H9 (cell line): ENCODE data around the gene HSPA12A. TPM values are rescaled to one million over a fixed set of nuclear protein-coding genes. Genes with fewer than 3 reads are reported as not detected.
A peak's percentile ranks its signal among the peaks of the same experiment; 100 is the strongest.

Experiments used
- DNase-seq: peaks from one replicate; pipeline ENCODE4 v3.0.0-alpha.2; 2017
- H2AFZ ChIP-seq: one replicate; pipeline ENCODE4 v1.6.1; 2013; ENCODE audit warnings: mild to moderate bottlenecking, low read length, control low read depth, moderate library complexity
- H2AK5ac ChIP-seq: 2 replicates; pipeline ENCODE4 v1.6.1; 2013; ENCODE audit warnings: low read length, control low read depth, mixed read lengths; ENCODE audit not compliant: insufficient read length
- H2BK120ac ChIP-seq: one replicate; pipeline ENCODE4 v1.6.1; 2013; ENCODE audit warnings: low read depth, mild to moderate bottlenecking, low read length, control low read depth, inconsistent platforms; ENCODE audit not compliant: poor library complexity, severe bottlenecking
- H2BK12ac ChIP-seq: 2 replicates; pipeline ENCODE4 v1.6.1; 2013; ENCODE audit warnings: low read length, control low read depth, mixed read lengths, low read depth; ENCODE audit not compliant: insufficient read length
- H2BK15ac ChIP-seq: 2 replicates; pipeline ENCODE4 v1.6.1; 2013; ENCODE audit warnings: low read depth, low read length, control low read depth
- H2BK20ac ChIP-seq: one replicate; pipeline ENCODE4 v1.6.1; 2013; ENCODE audit warnings: low read depth, mild to moderate bottlenecking, low read length, control low read depth, inconsistent platforms; ENCODE audit not compliant: poor library complexity, severe bottlenecking
- H2BK5ac ChIP-seq: 2 replicates; pipeline ENCODE4 v1.6.1; 2013; ENCODE audit warnings: low read length, control low read depth, mixed read lengths; ENCODE audit not compliant: insufficient read length
- H3K14ac ChIP-seq: 2 replicates; pipeline ENCODE4 v1.6.1; 2013; ENCODE audit warnings: low read length, control low read depth; ENCODE audit not compliant: insufficient read depth
- H3K18ac ChIP-seq: 2 replicates; pipeline ENCODE4 v1.6.1; 2013; ENCODE audit warnings: low read depth, mild to moderate bottlenecking, mixed read lengths, low read length, control low read depth; ENCODE audit not compliant: insufficient read length
- H3K23ac ChIP-seq: 2 replicates; pipeline ENCODE4 v1.6.1; 2013; ENCODE audit warnings: low read length, control low read depth, mixed read lengths, low read depth; ENCODE audit not compliant: insufficient read length
- H3K23me2 ChIP-seq: 2 replicates; pipeline ENCODE4 v1.6.1; 2013; ENCODE audit warnings: low read depth, mild to moderate bottlenecking, mixed read lengths, low read length, control low read depth; ENCODE audit not compliant: insufficient read length, poor library complexity, severe bottlenecking
- H3K27ac ChIP-seq: 2 replicates; pipeline ENCODE4 v1.5.1; 2013; ENCODE audit warnings: low read length, control low read depth, mixed read lengths, low read depth; ENCODE audit not compliant: insufficient read length
- H3K27me3 ChIP-seq: 2 replicates; pipeline ENCODE4 v1.6.1; 2013; ENCODE audit warnings: low read length, control low read depth, inconsistent platforms; ENCODE audit not compliant: insufficient read depth
- H3K4ac ChIP-seq: 2 replicates; pipeline ENCODE4 v1.6.1; 2013; ENCODE audit warnings: low read depth, mild to moderate bottlenecking, control low read depth, inconsistent platforms, low read length, moderate library complexity
- H3K4me1 ChIP-seq: 2 replicates; pipeline ENCODE4 v1.6.1; 2013; ENCODE audit warnings: low read length, control low read depth, inconsistent platforms; ENCODE audit not compliant: insufficient read depth
- H3K4me2 ChIP-seq: 2 replicates; pipeline ENCODE4 v1.6.1; 2013; ENCODE audit warnings: low read length, control low read depth, mixed read lengths; ENCODE audit not compliant: insufficient read length, insufficient read depth
- H3K56ac ChIP-seq: 2 replicates; pipeline ENCODE4 v1.6.1; 2013; ENCODE audit warnings: low read depth, mild to moderate bottlenecking, mixed read lengths, low read length, control low read depth; ENCODE audit not compliant: insufficient read length
- H3K79me1 ChIP-seq: 2 replicates; pipeline ENCODE4 v1.6.1; 2013; ENCODE audit warnings: low read depth, mild to moderate bottlenecking, moderate library complexity, low read length, control low read depth, inconsistent platforms; ENCODE audit not compliant: insufficient read depth, poor library complexity, severe bottlenecking
- H3K79me2 ChIP-seq: 2 replicates; pipeline ENCODE4 v1.6.1; 2013; ENCODE audit warnings: low read length, control low read depth, inconsistent platforms; ENCODE audit not compliant: insufficient read depth
- H3K9ac ChIP-seq: 2 replicates; pipeline ENCODE4 v1.6.1; 2013; ENCODE audit warnings: low read length, control low read depth, mixed read lengths; ENCODE audit not compliant: insufficient read length; ENCODE audit errors: extremely low read depth
- H3K9me3 ChIP-seq: one replicate; pipeline ENCODE4 v1.6.1; 2013; ENCODE audit warnings: low read depth, low read length, inconsistent platforms; ENCODE audit not compliant: control insufficient read depth
- H3T11ph ChIP-seq: one replicate; pipeline ENCODE4 v1.6.1; 2013; ENCODE audit warnings: mild to moderate bottlenecking, low read length, control low read depth, inconsistent platforms
- H4K20me1 ChIP-seq: one replicate; pipeline ENCODE4 v1.6.1; 2013; ENCODE audit not compliant: control insufficient read depth, insufficient read length, insufficient read depth
- H4K5ac ChIP-seq: 2 replicates; pipeline ENCODE4 v1.6.1; 2013; ENCODE audit warnings: low read depth, mild to moderate bottlenecking, mixed read lengths, low read length, control low read depth; ENCODE audit not compliant: insufficient read length
- H4K8ac ChIP-seq: replicated peaks from 2 replicates; pipeline ENCODE4 v1.6.1; 2013; ENCODE audit warnings: low read length, control low read depth, mixed read lengths, low read depth; ENCODE audit not compliant: insufficient read length
- H4K91ac ChIP-seq: 2 replicates; pipeline ENCODE4 v1.6.1; 2013; ENCODE audit warnings: low read depth, mild to moderate bottlenecking, moderate library complexity, mixed read lengths, low read length, control low read depth; ENCODE audit not compliant: insufficient read length
- H3K27ac Mint-ChIP-seq, 3 experiments: 2 replicates in 2 of 3; 3 replicates in 1 of 3; pipeline ENCODE4 v1.8.0; 2020 to 2021; ENCODE audit warnings: mixed read lengths in 3 of 3, mild to moderate bottlenecking in 1 of 3, moderate library complexity in 1 of 3
- H3K27me3 Mint-ChIP-seq: 2 replicates; pipeline ENCODE4 v1.8.0; 2021; ENCODE audit warnings: low read depth, mild to moderate bottlenecking, moderate library complexity, mixed read lengths
- H3K36me3 Mint-ChIP-seq, 3 experiments: 2 replicates in 2 of 3; 3 replicates in 1 of 3; pipeline ENCODE4 v1.8.0; 2020 to 2021; ENCODE audit warnings: low read depth in 3 of 3, mixed read lengths in 3 of 3; ENCODE audit not compliant: insufficient read depth in 1 of 3
- H3K4me1 Mint-ChIP-seq, 2 experiments: 2 replicates each; pipeline ENCODE4 v1.8.0; 2020; ENCODE audit warnings: mixed read lengths in 2 of 2
- H3K4me3 Mint-ChIP-seq, 2 experiments: 2 replicates in 1 of 2; 3 replicates in 1 of 2; pipeline ENCODE4 v1.8.0; 2020 to 2021; ENCODE audit warnings: mild to moderate bottlenecking in 2 of 2, mixed read lengths in 2 of 2, moderate library complexity in 1 of 2
- H3K9me3 Mint-ChIP-seq, 2 experiments: 2 replicates in 1 of 2; 3 replicates in 1 of 2; pipeline ENCODE4 v1.8.0; 2020; ENCODE audit warnings: mild to moderate bottlenecking in 2 of 2, mixed read lengths in 2 of 2, moderate library complexity in 1 of 2
- WGBS: extraction: QIAGEN DNeasy Blood & Tissue Kit; methylation state at CpG from one replicate; pipeline ENCODE4 v1.1.7; 2013; ENCODE audit warnings: missing lambda C conversion rate, low lambda C conversion rate, mixed read lengths; ENCODE audit not compliant: insufficient read length; ENCODE audit errors: extremely low coverage; 5-methylcytosine and 5-hydroxymethylcytosine counted together
- total RNA-seq: library from RNA; stranded (reverse); gene quantifications from 2 replicates; pipeline ENCODE4 v1.2.1, GENCODE V29; 2021
- TF ChIP-seq, protein P1 (sequence below): fragments of 200-600 bp; sonication (generic); conservative IDR thresholded peaks from 3 replicates; pipeline ENCODE4 v1.8.0; 2021; ENCODE audit warnings: antibody characterized with exemption, mild to moderate bottlenecking

The HSPA12A gene
- total RNA-seq, 1 experiment from 2014 or later: 3.2 TPM

- no peak overlapping the region for H3K27ac ChIP-seq
- H3K27me3 Mint-ChIP-seq: peaks cover 18% of the 10 kb centered on the region
- no peak overlapping the region for H3K4me3 Mint-ChIP-seq
- no peak overlapping the region for H2BK20ac ChIP-seq
- H3K23me2 ChIP-seq: no peaks in the 10 kb centered on the region
- no peak overlapping the region for H3K14ac ChIP-seq
- H3K36me3 Mint-ChIP-seq: peaks cover 0 to 3% (median 0%) of the 10 kb centered on the region in 3 experiments; a peak in 3 of 7 replicates
- H4K91ac ChIP-seq: no peak overlapping the region
- H3K23ac ChIP-seq: no peak overlapping the region
- H3T11ph ChIP-seq: no peak overlapping the region
- no peaks in the 10 kb centered on the region for H3K27me3 ChIP-seq
- H2AK5ac ChIP-seq: no peak overlapping the region
- no peak overlapping the region for H2BK120ac ChIP-seq
- no peaks in the 10 kb centered on the region for H3K79me2 ChIP-seq
- H4K20me1 ChIP-seq: no peaks in the 10 kb centered on the region
- TF ChIP-seq, protein P1, sequence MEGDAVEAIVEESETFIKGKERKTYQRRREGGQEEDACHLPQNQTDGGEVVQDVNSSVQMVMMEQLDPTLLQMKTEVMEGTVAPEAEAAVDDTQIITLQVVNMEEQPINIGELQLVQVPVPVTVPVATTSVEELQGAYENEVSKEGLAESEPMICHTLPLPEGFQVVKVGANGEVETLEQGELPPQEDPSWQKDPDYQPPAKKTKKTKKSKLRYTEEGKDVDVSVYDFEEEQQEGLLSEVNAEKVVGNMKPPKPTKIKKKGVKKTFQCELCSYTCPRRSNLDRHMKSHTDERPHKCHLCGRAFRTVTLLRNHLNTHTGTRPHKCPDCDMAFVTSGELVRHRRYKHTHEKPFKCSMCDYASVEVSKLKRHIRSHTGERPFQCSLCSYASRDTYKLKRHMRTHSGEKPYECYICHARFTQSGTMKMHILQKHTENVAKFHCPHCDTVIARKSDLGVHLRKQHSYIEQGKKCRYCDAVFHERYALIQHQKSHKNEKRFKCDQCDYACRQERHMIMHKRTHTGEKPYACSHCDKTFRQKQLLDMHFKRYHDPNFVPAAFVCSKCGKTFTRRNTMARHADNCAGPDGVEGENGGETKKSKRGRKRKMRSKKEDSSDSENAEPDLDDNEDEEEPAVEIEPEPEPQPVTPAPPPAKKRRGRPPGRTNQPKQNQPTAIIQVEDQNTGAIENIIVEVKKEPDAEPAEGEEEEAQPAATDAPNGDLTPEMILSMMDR: no peak
- H3K4me1 ChIP-seq: no peaks in the 10 kb centered on the region
- H2AFZ ChIP-seq: no peak overlapping the region
- H2BK5ac ChIP-seq: no peak overlapping the region
- H3K4ac ChIP-seq: no peak overlapping the region
- no peak overlapping the region for H3K4me2 ChIP-seq
- no peak for DNase-seq
- WGBS: no CpG with 5 or more reads among the region's 8 CpGs
- H3K9me3 ChIP-seq: peaks cover 4% of the 10 kb centered on the region
- H3K79me1 ChIP-seq: no peaks in the 10 kb centered on the region
- no peak overlapping the region for H3K9ac ChIP-seq
- no peak overlapping the region for H2BK12ac ChIP-seq
- H3K18ac ChIP-seq: no peak overlapping the region
- peaks cover 3 to 22% of the 10 kb centered on the region in 2 experiments; a peak in 3 of 4 replicates for H3K4me1 Mint-ChIP-seq
- no peak overlapping the region for H2BK15ac ChIP-seq
- no peak overlapping the region for H3K56ac ChIP-seq
- peak overlapping the region in 1 of 3 experiments; percentile 76; a peak in 1 of 7 replicates for H3K27ac Mint-ChIP-seq
- H3K9me3 Mint-ChIP-seq: peaks cover 2 to 7% of the 10 kb centered on the region in 2 experiments
- no peak overlapping the region for H4K8ac ChIP-seq
- H4K5ac ChIP-seq: no peak overlapping the region
These were observed 27.4 kb upstream of the HSPA12A start for GRCh38 chr10:116769791-116770190.
